Subcutaneous abdominal adipose tissue (tissue), 5 donors: ENCODE data around the gene PRELP.

ENCODE experiments used
- H3K27ac ChIP-seq: one replicate; pipeline ENCODE4 v1.7.0; 2013; ENCODE audit warnings: low read depth, mild to moderate bottlenecking, inconsistent platforms, low read length, moderate library complexity
- H3K27me3 ChIP-seq, 5 donors: one replicate each; pipeline ENCODE4 v1.7.0; 2013; ENCODE audit warnings: low read length in 5 of 5, inconsistent platforms in 1 of 5; ENCODE audit not compliant: control insufficient read depth in 5 of 5, insufficient read depth in 4 of 5
- H3K36me3 ChIP-seq, 5 donors: one replicate each; pipeline ENCODE4 v1.7.0; 2013; ENCODE audit warnings: low read length in 5 of 5; ENCODE audit not compliant: control insufficient read depth in 5 of 5, insufficient read depth in 5 of 5
- H3K4me1 ChIP-seq, 5 donors: one replicate each; pipeline ENCODE4 v1.7.0; 2013; ENCODE audit warnings: low read length in 5 of 5, mild to moderate bottlenecking in 3 of 5, moderate library complexity in 1 of 5; ENCODE audit not compliant: control insufficient read depth in 5 of 5, insufficient read depth in 5 of 5
- H3K4me3 ChIP-seq, 5 donors: one replicate each; pipeline ENCODE4 v1.7.0; 2013; ENCODE audit warnings: low read length in 5 of 5, low read depth in 1 of 5
- H3K9ac ChIP-seq, 5 donors: one replicate each; pipeline ENCODE4 v1.7.0; 2013; ENCODE audit warnings: low read length in 5 of 5, mild to moderate bottlenecking in 4 of 5, moderate library complexity in 3 of 5
- H3K9me3 ChIP-seq, 5 donors: one replicate each; pipeline ENCODE4 v1.7.0; 2013; ENCODE audit warnings: low read length in 5 of 5; ENCODE audit not compliant: control insufficient read depth in 5 of 5
- donor health status: healthy.
- donor health status: healthy.
- donor health status: healthy.
- donor health status: healthy.
- donor health status: healthy.

Gene PRELP

DNA sequence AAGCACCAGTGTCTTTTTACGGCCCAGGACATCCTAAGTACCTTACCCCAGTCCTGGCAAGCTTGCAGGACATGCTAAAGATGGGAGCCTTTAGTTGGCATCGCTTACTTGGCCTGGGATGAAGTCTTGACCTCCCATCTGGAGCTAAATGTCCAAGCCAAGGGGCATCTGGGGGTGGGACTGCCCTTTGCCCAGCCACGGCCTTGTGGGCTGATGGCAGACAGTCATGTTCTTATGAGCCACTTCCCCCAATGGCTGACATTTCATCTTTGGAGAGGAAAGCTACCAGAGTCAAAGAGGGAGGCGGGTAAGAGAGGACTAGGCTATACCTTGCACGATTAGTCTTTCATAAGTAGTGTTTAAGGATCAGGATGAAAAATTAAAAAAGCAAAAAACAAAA, 50.5 kb downstream of the PRELP start:
- peak overlapping the region; percentile 83 for H3K27ac ChIP-seq
- H3K27me3 ChIP-seq, result no peaks in the 10 kb centered on the region
- peak overlapping the region in 3 of 5 donors; percentile 2 to 46 (median 30) for H3K9ac ChIP-seq
- no peaks in the 10 kb centered on the region for H3K36me3 ChIP-seq
- H3K4me1 ChIP-seq, result peaks cover 11 to 64% (median 57%) of the 10 kb centered on the region in 5 donors
- H3K4me3 ChIP-seq, result peak overlapping the region in 1 of 5 donors; percentile 1
- H3K9me3 ChIP-seq, result no peaks in the 10 kb centered on the region

DNA sequence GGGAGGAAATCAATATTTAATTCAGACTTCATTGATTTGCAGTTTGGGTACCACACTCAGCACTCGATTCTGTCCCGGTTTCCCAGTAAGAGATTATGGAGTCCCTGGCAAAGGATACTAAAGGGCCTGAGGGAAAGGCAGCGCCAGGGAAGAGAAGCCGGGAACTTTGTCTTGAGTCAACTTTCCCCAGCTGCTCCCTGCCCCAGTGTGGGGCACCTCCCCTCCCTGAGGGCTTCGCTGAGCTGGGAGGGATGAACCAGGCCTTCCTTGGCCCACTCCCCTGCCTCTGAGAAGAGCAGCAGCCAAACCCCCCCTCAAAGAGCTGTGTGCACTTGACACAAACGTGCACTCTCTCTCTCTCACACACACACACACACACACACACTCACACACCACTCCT, 51.0 kb downstream of the PRELP start:
- Histone ChIP-seq H3K27me3 (no peaks in the 10 kb centered on the region), H3K36me3 (no peaks in the 10 kb centered on the region), H3K9me3 (no peaks in the 10 kb centered on the region), H3K4me3 (no peak overlapping the region), H3K27ac (peak overlapping the region; percentile 83), H3K4me1 (peaks cover 9 to 60% (median 54%) of the 10 kb centered on the region in 5 donors), H3K9ac (peak overlapping the region in 3 of 5 donors; percentile 30 to 89 (median 46))

DNA sequence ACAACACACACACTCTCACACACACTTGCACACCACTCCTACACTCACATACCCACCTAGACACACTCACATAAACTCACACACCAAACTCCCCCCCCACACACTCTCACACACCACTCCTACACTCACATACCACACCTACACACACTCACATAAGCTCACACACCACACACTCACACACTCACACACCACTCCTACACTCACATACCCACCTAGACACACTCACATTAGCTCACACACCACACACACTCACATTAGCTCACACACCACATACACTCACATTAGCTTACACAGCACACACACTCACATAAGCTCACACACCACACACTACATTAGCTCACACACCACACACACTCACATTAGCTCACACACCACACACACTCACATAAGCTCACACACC, 51.4 kb downstream of the PRELP start:
- H3K9ac ChIP-seq, result peak overlapping the region in 1 of 5 donors; percentile 89
- no peaks in the 10 kb centered on the region for H3K27me3 ChIP-seq
- no peaks in the 10 kb centered on the region for H3K36me3 ChIP-seq
- H3K27ac ChIP-seq, result peak overlapping the region; percentile 83
- peaks cover 9 to 55% (median 49%) of the 10 kb centered on the region in 5 donors for H3K4me1 ChIP-seq
- no peak overlapping the region for H3K4me3 ChIP-seq
- no peaks in the 10 kb centered on the region for H3K9me3 ChIP-seq

DNA sequence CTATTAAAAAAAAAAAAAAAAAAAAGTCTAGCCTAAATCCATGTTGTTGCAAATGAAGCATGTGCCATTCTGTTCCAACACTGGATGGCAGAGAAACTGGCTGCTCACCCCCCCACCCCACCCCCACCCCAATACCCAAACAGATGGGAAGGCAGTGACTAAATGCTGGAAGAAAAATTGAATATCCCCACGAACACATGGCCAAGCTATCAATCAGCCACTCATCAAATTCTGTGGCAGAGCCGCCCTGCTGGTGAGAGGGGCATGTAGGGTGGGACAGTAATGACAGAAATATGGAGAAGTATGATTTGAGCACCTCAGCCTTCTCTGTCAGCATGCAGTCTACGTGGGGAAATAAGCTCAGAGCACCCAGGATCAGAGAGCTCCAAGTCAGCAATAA, 52.5 kb downstream of the PRELP start:
- Histone ChIP-seq H3K9me3 (no peaks in the 10 kb centered on the region), H3K36me3 (no peaks in the 10 kb centered on the region), H3K4me3 (no peak overlapping the region), H3K4me1 (peaks cover 9 to 51% (median 43%) of the 10 kb centered on the region in 5 donors), H3K9ac (peak overlapping the region in 1 of 5 donors; percentile 30), H3K27me3 (no peaks in the 10 kb centered on the region), H3K27ac (peak overlapping the region; percentile 13)

DNA sequence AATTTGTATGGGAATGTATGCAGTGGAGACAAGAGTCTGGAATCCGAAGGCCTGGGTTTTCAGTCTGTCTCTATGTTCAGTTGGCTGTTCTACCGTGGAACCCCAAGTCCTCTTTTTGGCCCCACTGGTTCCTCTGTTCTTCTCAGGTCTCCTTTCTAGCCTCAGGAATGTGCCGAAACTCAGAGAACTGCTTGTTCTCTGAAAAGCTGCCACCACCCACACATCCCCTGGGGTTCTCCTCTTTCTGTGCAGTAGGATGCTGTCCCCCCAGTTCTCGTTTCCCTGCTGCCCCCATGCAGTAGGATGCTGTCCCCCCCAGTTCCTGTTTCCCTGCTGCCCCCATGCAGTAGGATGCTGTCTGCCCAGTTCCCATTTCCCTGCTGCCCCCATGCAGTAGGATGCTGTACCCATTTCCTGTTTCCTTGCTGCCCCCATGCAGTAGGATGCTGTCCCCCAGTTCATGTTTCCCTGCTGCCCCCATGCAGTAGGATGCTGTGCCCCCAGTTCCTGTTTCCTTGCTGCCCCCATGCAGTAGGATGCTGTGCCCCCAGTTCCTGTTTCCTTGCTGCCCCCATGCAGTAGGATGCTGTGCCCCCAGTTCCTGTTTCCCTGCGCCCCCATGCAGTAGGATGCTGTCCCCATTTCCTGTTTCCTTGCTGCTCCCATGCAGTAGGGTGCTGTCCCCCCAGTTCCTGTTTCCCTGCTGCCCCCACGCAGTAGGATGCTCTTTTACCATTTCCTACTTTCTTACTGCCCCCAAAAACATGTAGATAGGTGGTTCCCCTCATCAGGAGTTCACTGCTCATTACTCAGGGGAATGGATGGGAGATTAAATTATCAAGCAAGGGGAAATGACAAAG, 53.6 kb downstream of the PRELP start:
- peak overlapping the region; percentile 13 for H3K27ac ChIP-seq
- no peak overlapping the region for H3K4me3 ChIP-seq
- H3K4me1 ChIP-seq, result peaks cover 9 to 44% (median 41%) of the 10 kb centered on the region in 5 donors

DNA sequence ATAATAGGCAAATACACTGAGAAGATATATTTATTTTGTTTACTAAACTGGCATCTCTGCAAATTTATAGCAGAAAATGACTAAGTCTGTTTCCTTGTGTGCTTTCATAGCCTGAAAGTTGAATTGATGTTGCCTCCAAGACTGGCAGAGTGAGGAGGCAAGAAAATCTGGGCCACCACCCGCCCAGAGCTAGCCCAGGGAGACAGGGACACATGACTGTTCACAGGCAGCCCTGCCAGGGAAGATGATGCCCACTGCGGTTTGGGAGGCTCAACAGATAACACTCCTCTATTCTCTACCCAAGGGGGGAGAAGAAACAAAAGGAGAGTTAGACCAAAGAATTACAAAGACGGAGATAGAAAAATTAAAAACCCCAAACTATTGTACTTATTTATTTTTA, 55.5 kb downstream of the PRELP start:
- no peak overlapping the region for H3K4me3 ChIP-seq
- H3K9me3 ChIP-seq, result no peaks in the 10 kb centered on the region
- no peak overlapping the region for H3K9ac ChIP-seq
- no peak overlapping the region for H3K27ac ChIP-seq
- no peaks in the 10 kb centered on the region for H3K27me3 ChIP-seq
- no peaks in the 10 kb centered on the region for H3K36me3 ChIP-seq
- peaks cover 7 to 30% (median 28%) of the 10 kb centered on the region in 5 donors for H3K4me1 ChIP-seq

More for the DNA sequence above, 53.6 kb downstream of the PRELP start:
- no peaks in the 10 kb centered on the region for H3K36me3 ChIP-seq
- no peaks in the 10 kb centered on the region for H3K27me3 ChIP-seq
- no peaks in the 10 kb centered on the region for H3K9me3 ChIP-seq
- no peak overlapping the region for H3K9ac ChIP-seq

DNA sequence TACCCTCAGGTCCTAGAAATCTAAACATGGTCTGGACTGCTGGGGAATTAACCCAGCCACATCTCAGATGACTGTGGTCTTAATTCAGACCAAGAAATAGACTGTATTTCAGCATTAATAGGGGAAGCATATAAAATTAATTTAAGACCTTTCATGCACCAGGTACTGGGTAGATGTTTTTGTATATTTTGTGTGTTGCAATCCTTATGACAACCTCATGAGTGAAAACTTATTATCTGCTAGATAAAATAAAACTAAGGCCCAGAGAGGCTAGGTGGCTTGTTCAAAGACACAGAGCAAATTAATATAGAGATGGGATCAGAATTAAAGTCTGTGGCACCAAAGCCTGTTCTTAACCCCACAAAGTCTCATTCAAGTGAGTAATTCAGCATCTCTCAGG, 58.4 kb downstream of the PRELP start:
- H3K36me3 ChIP-seq, result no peaks in the 10 kb centered on the region
- no peak overlapping the region for H3K9ac ChIP-seq
- no peaks in the 10 kb centered on the region for H3K9me3 ChIP-seq
- H3K27ac ChIP-seq, result peak overlapping the region; percentile 24
- no peak overlapping the region for H3K4me3 ChIP-seq
- H3K27me3 ChIP-seq, result no peaks in the 10 kb centered on the region
- peaks cover 0 to 33% (median 26%) of the 10 kb centered on the region in 5 donors for H3K4me1 ChIP-seq

DNA sequence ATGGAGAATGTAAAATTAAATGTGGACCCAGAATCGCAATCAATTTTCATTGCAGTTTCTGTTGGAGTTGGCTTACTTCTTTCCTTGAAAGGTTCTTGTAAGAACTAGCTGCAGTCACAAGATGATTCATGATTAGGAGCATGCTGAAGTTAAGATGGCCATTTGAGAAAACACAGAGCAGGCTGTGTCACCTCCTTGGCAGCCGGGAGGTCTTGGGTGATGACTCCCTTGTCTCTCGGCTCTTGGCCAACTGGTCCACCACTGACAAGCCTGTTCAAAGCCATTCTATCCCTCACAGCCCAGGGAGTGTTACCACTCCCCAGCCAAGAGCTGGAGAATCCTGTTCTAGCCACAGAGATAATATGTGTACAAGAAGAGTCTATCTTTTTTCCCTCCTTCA, 58.9 kb downstream of the PRELP start:
- Histone ChIP-seq H3K4me1 (peaks cover 0 to 33% (median 23%) of the 10 kb centered on the region in 5 donors), H3K4me3 (no peak overlapping the region), H3K9ac (no peak overlapping the region), H3K27ac (peak overlapping the region; percentile 24), H3K9me3 (no peaks in the 10 kb centered on the region), H3K27me3 (no peaks in the 10 kb centered on the region), H3K36me3 (no peaks in the 10 kb centered on the region)

DNA sequence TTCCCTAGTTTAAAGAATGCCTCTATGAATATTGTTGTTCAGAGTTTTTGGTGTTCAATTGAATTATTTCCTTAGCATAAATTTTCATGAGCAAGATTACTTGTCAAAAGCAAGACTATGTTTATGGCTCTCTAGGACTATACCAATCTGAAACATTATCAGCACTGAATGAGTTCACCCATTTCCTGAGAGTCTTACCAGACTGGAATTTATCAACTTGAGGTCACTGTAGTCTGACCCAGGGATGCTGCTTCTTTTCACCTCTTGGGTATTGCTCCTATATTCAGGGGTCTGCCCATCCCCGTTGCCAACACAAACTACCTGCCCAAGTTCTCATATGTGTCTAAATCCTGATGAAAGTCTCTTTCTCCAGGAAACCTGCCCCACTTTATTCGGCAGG, 61.0 kb downstream of the PRELP start:
- Histone ChIP-seq H3K9me3 (no peaks in the 10 kb centered on the region), H3K36me3 (no peaks in the 10 kb centered on the region), H3K27me3 (no peaks in the 10 kb centered on the region), H3K27ac (peak overlapping the region; percentile 54), H3K4me1 (peaks cover 0 to 33% (median 26%) of the 10 kb centered on the region in 5 donors), H3K9ac (no peak overlapping the region), H3K4me3 (no peak overlapping the region)

DNA sequence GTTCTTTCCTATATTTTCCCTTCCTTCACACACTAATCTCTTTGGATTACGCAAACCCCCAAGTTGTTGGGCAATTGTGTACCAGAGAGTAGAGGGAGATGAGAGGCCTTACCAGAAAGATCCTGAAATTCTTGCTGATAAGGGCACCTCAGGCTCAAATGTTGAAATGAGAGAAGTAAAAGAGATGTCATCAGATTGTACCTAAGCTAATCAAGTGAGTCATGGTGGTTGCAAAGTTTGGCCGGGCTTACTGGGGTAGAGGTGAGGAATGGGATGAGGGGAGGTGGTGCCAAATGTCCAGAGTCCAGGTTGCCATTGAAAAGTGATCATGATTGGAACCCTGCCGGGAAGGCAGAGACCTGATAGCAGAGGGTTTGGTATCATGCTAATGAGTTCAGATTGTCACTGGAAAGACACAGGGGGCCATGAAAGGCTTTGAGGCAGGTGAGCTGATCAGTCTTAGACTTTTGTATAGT, 61.4 kb downstream of the PRELP start:
- Histone ChIP-seq H3K4me3 (no peak overlapping the region), H3K4me1 (peaks cover 0 to 33% (median 26%) of the 10 kb centered on the region in 5 donors), H3K9me3 (no peaks in the 10 kb centered on the region), H3K36me3 (no peaks in the 10 kb centered on the region), H3K27ac (peak overlapping the region; percentile 54), H3K9ac (no peak overlapping the region), H3K27me3 (no peaks in the 10 kb centered on the region)
